Left lung (tissue), 10 donors: Measurements from ENCODE around the gene ANKRD39. TPM values are rescaled to one million over a fixed set of nuclear protein-coding genes. Genes with fewer than 3 reads are reported as not detected.

ENCODE experiments used
- ATAC-seq: fragments of 200-7000 bp; cut with Tn5 transposase; one replicate; pipeline ENCODE4 v1.9.1; 2020; ENCODE audit warnings: moderate library complexity
- DNase-seq, 4 donors: peaks; one replicate each; pipeline ENCODE4 v3.0.0-alpha.2; 2013 to 2020
- H3K27ac ChIP-seq, 2 donors: fragments of 200-600 bp; sonication (generic) in 1 of 2; one replicate each; pipeline versions ENCODE4 v1.5.0 to v1.8.0; 2020 to 2021
- H3K27me3 ChIP-seq, 2 donors: fragments of 200-600 bp; sonication (generic) in 1 of 2; one replicate each; pipeline versions ENCODE4 v1.5.0 to v1.8.0; 2020 to 2021
- H3K36me3 ChIP-seq, 2 donors: fragments of 200-600 bp; sonication (generic) in 1 of 2; one replicate each; pipeline versions ENCODE4 v1.5.0 to v1.8.0; 2020 to 2021
- H3K4me1 ChIP-seq, 2 donors: fragments of 200-600 bp; one replicate each; pipeline ENCODE4 v1.8.0; 2021
- H3K4me3 ChIP-seq, 2 donors: fragments of 200-600 bp; sonication (generic) in 1 of 2; one replicate each; pipeline versions ENCODE4 v1.5.0 to v1.8.0; 2020 to 2021; ENCODE audit warnings: mild to moderate bottlenecking in 1 of 2
- H3K9me3 ChIP-seq, 2 donors: fragments of 200-600 bp; sonication (generic) in 1 of 2; one replicate each; pipeline versions ENCODE4 v1.5.0 to v1.8.0; 2020 to 2021
- intact Hi-C, 2 donors: fragments of 100-400 bp; cut with DNase I; formaldehyde crosslinking; loops; one replicate each; pipeline versions ENCODE4 v1.11.2 to v1.14.2; 2022
- polyA plus RNA-seq, 6 donors: library from polyadenylated mRNA; unstranded; fragments of 120-200 nt; gene quantifications; one replicate each; pipeline ENCODE4 v1.2.1, GENCODE V29; 2013; ENCODE audit not compliant: insufficient read length in 6 of 6
- total RNA-seq, 2 donors: library from RNA; stranded (reverse); fragmentation: NEBNext Ultra II Directional; extraction: Animal tissue kit (Norgen Biotek cat#: 25700); gene quantifications; one replicate each; pipeline ENCODE4 v1.2.1, GENCODE V29; 2021
- TF ChIP-seq, protein P1 (sequence below), 2 donors: fragments of 200-600 bp; sonication (generic) in 1 of 2; IDR thresholded peaks; one replicate each; pipeline versions ENCODE4 v1.5.0 to v1.8.0; 2021; ENCODE audit warnings: antibody characterized with exemption in 2 of 2
- donor health status: DM: no; HTN: yes; CAD: no.
- donor health status: DM: no; HTN: no; CAD: no.

Gene ANKRD39
- total and polyA plus RNA-seq, 8 donors: 7.9 to 11.9 (median 10.4) TPM

DNA sequence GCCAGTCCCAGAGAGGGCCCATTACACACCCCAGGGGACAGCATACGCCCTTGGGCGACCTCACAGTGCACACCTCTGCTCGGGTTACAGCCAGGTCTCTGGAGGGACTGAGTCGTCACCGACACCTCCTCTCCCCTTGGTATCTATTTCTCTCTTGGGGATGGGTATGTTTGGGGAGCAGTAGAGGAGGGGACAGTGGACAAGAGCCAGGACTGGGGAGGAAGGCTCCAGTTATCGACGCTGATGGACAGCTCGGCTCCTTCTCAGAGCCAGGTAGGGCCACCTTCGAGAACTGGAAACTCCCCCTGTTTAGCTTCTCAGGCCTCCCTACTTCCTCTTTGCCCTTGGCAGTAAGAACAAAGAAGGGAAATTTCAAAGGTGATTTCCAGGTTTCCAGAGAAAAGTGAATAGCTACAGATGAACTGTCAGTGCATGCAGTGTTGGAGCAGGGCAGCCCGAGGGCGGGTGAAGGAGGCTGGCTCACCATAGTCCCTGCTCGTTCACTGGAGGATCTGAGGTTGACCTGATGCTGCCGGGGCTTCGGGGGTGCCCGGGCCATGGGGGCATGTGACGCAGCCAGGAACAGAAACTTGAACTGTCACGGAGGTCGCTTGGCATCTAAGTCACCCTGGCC is 16.5 kb upstream of the ANKRD39 start:
- DNase-seq (peak in 1 of 4 donors; percentile 65), ATAC-seq (no peak)
- TF ChIP-seq, protein P1, sequence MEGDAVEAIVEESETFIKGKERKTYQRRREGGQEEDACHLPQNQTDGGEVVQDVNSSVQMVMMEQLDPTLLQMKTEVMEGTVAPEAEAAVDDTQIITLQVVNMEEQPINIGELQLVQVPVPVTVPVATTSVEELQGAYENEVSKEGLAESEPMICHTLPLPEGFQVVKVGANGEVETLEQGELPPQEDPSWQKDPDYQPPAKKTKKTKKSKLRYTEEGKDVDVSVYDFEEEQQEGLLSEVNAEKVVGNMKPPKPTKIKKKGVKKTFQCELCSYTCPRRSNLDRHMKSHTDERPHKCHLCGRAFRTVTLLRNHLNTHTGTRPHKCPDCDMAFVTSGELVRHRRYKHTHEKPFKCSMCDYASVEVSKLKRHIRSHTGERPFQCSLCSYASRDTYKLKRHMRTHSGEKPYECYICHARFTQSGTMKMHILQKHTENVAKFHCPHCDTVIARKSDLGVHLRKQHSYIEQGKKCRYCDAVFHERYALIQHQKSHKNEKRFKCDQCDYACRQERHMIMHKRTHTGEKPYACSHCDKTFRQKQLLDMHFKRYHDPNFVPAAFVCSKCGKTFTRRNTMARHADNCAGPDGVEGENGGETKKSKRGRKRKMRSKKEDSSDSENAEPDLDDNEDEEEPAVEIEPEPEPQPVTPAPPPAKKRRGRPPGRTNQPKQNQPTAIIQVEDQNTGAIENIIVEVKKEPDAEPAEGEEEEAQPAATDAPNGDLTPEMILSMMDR (IDR thresholded peaks at IDR 0.05): no peak
- Histone ChIP-seq H3K27me3 (peaks cover 0 to 66% of the 10 kb centered on the region in 2 donors), H3K36me3 (no peaks in the 10 kb centered on the region), H3K9me3 (no peaks in the 10 kb centered on the region), H3K4me3 (no peak overlapping the region), H3K27ac (peak overlapping the region in 1 of 2 donors; percentile 55), H3K4me1 (peaks cover 7 to 44% of the 10 kb centered on the region in 2 donors)
- intact Hi-C loops: no loop called here

DNA sequence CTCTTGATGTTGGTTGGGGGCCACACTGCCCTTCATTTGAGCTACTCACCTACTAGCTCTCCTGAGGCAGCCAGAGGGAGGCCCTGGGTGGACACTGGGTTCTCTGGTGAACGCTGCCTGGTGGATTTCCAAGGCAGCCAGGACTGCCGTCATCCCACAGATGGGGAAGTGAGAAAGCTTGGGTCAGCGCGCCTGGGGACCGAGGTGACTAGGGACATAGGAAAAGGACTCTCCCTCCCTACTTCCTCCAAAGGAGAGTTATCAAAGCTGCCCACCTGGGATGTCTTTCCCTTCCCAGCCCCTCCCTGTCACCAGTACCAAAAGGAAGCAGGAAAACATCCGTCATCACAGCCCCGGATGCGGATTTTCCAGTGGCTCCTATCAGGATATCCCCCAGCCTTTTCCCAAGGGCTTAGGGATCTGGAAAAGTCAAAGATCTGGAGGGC is 15.9 kb upstream of the ANKRD39 start:
- Histone ChIP-seq H3K4me3 (no peak overlapping the region), H3K36me3 (no peaks in the 10 kb centered on the region), H3K27ac (peak overlapping the region in 1 of 2 donors; percentile 55), H3K9me3 (no peaks in the 10 kb centered on the region), H3K27me3 (peaks cover 0 to 72% of the 10 kb centered on the region in 2 donors), H3K4me1 (peaks cover 7 to 50% of the 10 kb centered on the region in 2 donors)
- DNase-seq: peak in 1 of 4 donors; percentile 84
- TF ChIP-seq, protein P1 (IDR thresholded peaks at IDR 0.05): no peak
- intact Hi-C loops: no loop called here
- ATAC-seq: no peak

GRCh38 chr2:96872591-96873349 is 15.0 kb upstream of the ANKRD39 start:
- DNase-seq: peak in 1 of 4 donors; percentile 26

DNA sequence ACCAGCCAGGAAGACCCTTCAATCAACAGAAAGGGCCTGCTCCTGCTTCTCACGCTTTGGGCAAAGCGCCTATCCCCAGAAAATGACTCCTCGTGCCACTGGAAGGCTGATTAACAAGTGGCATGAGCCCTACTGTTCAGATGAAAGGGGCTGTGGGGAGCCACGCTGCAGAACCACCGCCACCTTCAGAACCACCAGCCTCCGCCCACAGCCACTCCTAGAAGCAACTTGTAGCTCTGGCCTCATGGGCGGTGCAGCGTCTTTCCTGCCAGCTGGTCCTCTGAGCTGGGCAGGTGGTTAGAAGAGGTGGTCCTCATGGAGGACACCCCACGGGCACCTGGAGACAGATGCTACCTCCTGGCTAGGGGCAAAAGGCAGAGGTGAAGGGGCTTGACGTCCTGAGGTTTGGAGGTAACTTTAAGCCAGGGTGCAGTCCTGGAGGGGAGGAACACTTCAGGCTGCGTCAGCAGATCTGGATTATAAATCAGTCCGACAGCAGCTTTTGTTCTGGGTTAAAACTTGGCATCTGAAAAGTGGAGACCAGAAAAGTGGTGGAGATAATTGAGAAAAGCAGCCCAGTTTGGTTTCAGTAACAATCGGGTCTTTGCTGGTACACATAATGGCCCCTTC is 12.9 kb upstream of the ANKRD39 start:
- Histone ChIP-seq H3K9me3 (no peaks in the 10 kb centered on the region), H3K36me3 (peaks cover 0 to 2% of the 10 kb centered on the region in 2 donors), H3K27ac (peak overlapping the region; percentile 89 to 95), H3K4me3 (peak overlapping the region; percentile 88 to 96), H3K27me3 (peaks cover 0 to 93% of the 10 kb centered on the region in 2 donors), H3K4me1 (peaks cover 19 to 78% of the 10 kb centered on the region in 2 donors)
- intact Hi-C loops: no loop called here
- ATAC-seq (peak; percentile 43), DNase-seq (peak in 1 of 4 donors; percentile 81)
- TF ChIP-seq, protein P1 (IDR thresholded peaks at IDR 0.05): no peak

More at GRCh38 chr2:96872591-96873349, 15.0 kb upstream of the ANKRD39 start:
- Histone ChIP-seq H3K36me3 (no peaks in the 10 kb centered on the region), H3K27ac (peak overlapping the region in 1 of 2 donors; percentile 55), H3K27me3 (peaks cover 0 to 80% of the 10 kb centered on the region in 2 donors), H3K9me3 (no peaks in the 10 kb centered on the region), H3K4me3 (no peak overlapping the region), H3K4me1 (peaks cover 11 to 58% of the 10 kb centered on the region in 2 donors)
- TF ChIP-seq, protein P1 (IDR thresholded peaks at IDR 0.05): no peak
- intact Hi-C loops: no loop called here
- no peak for ATAC-seq
